SK-N-SH treated with all-trans-retinoic acid at 6 μM for 48 hours (cell line): ENCODE results near the gene PSD.

ENCODE experiments used
- ATAC-seq: fragments of 200-7000 bp; cut with Tn5 transposase; 3 replicates; pipeline ENCODE4 v1.9.1; 2020; ENCODE audit warnings: mild to moderate bottlenecking, moderate library complexity
- CSDC2 ChIP-seq: fragments of 250-450 bp; sonication (Bioruptor Pico); IDR thresholded peaks from 2 replicates; pipeline ENCODE4 v1.5.0; 2020; ENCODE audit warnings: mild to moderate bottlenecking, moderate library complexity
- ESRRG ChIP-seq: fragments of 250-450 bp; sonication (Bioruptor Pico); IDR thresholded peaks from 2 replicates; pipeline ENCODE4 v1.6.1; 2021; ENCODE audit warnings: mild to moderate bottlenecking
- GLIS3 ChIP-seq: fragments of 250-450 bp; sonication (Bioruptor Pico); IDR thresholded peaks from 2 replicates; pipeline ENCODE4 v1.5.0; 2020; ENCODE audit warnings: mild to moderate bottlenecking, moderate library complexity
- ISL1 ChIP-seq: fragments of 250-450 bp; sonication (Bioruptor Pico); IDR thresholded peaks from 2 replicates; pipeline ENCODE4 v2.1.2; 2022; ENCODE audit warnings: mild to moderate bottlenecking, moderate library complexity
- OSR1 ChIP-seq: fragments of 250-450 bp; sonication (Bioruptor Pico); IDR thresholded peaks from 2 replicates; pipeline ENCODE4 v1.8.0; 2022; ENCODE audit warnings: moderate library complexity, mild to moderate bottlenecking, inconsistent platforms
- PPARA ChIP-seq: fragments of 250-450 bp; sonication (Bioruptor Pico); IDR thresholded peaks from 2 replicates; pipeline ENCODE4 v1.5.0; 2020; ENCODE audit warnings: mild to moderate bottlenecking, borderline replicate concordance
- RARB ChIP-seq: fragments of 250-450 bp; sonication (Bioruptor Pico); IDR thresholded peaks from 2 replicates; pipeline ENCODE4 v1.8.0; 2021; ENCODE audit warnings: mild to moderate bottlenecking, moderate library complexity
- SNAI2 ChIP-seq: fragments of 250-450 bp; sonication (Bioruptor Pico); IDR thresholded peaks from 2 replicates; pipeline ENCODE4 v1.5.0; 2020; ENCODE audit warnings: mild to moderate bottlenecking, moderate library complexity
- TCF4 ChIP-seq: fragments of 250-450 bp; sonication (Bioruptor Pico); IDR thresholded peaks from 2 replicates; pipeline ENCODE4 v1.8.0; 2021; ENCODE audit warnings: mild to moderate bottlenecking, moderate library complexity, borderline replicate concordance
- TOX ChIP-seq: fragments of 250-450 bp; sonication (Bioruptor Pico); IDR thresholded peaks from 2 replicates; pipeline ENCODE4 v1.8.0; 2021; ENCODE audit warnings: mild to moderate bottlenecking, moderate library complexity, borderline replicate concordance
- ZC3H10 ChIP-seq: fragments of 250-450 bp; sonication (Bioruptor Pico); IDR thresholded peaks from 2 replicates; pipeline ENCODE4 v1.5.1; 2021; ENCODE audit warnings: mild to moderate bottlenecking, moderate library complexity
- ZFP3 ChIP-seq: fragments of 250-450 bp; sonication (Bioruptor Pico); IDR thresholded peaks from 2 replicates; pipeline ENCODE4 v1.5.0; 2020; ENCODE audit warnings: mild to moderate bottlenecking, moderate library complexity
- ZFP30 ChIP-seq: fragments of 450-650 bp; formaldehyde crosslinking; IDR thresholded peaks from 2 replicates; pipeline ENCODE4 v1.5.0; 2022; ENCODE audit warnings: mild to moderate bottlenecking, moderate library complexity
- ZNF565 ChIP-seq: fragments of 450-650 bp; formaldehyde crosslinking; conservative IDR thresholded peaks from 2 replicates; pipeline ENCODE4 v1.5.0; 2020; ENCODE audit warnings: low read depth, mild to moderate bottlenecking, moderate library complexity
- TF ChIP-seq, protein P1 (sequence below): fragments of 250-450 bp; sonication (Bioruptor Pico); IDR thresholded peaks from 2 replicates; pipeline ENCODE4 v1.8.0; 2021; ENCODE audit warnings: low read depth, mild to moderate bottlenecking, moderate library complexity, borderline replicate concordance
- TF ChIP-seq, protein P2 (sequence below): fragments of 250-450 bp; sonication (Bioruptor Pico); IDR thresholded peaks from 2 replicates; pipeline ENCODE4 v1.5.1; 2021; ENCODE audit warnings: mild to moderate bottlenecking, moderate library complexity
- TF ChIP-seq, protein P3 (sequence below): fragments of 250-450 bp; sonication (Bioruptor Pico); IDR thresholded peaks from 2 replicates; pipeline ENCODE4 v1.5.0; 2020; ENCODE audit warnings: mild to moderate bottlenecking, moderate library complexity
- TF ChIP-seq, protein P4 (sequence below): fragments of 250-450 bp; sonication (Bioruptor Pico); IDR thresholded peaks from 2 replicates; pipeline ENCODE4 v1.5.1; 2020; ENCODE audit warnings: low read depth, mild to moderate bottlenecking, moderate library complexity
- TF ChIP-seq, protein P5 (sequence below): fragments of 250-450 bp; sonication (Bioruptor Pico); IDR thresholded peaks from 2 replicates; pipeline ENCODE4 v1.8.0; 2020; ENCODE audit warnings: mild to moderate bottlenecking, moderate library complexity, borderline replicate concordance

PSD gene

DNA sequence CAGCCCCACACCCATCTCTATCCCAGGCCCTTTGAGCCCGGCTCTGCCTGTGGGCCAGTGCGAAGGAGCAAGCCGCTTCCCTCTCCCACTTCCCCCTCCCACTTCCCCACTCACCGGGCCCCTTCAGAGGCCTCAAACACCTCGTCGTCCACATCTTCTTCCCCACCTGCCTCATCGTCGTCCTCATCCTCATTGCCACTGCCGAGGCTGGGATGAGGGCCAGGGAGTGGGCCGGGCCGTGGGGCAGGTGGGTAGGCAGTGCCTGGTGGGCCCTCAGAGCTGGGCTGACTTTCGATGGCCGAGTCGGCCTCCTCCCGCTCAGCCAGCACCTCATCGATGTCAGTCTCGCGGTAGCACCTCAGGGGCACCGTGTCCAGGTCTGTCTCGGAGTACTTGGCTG lies 3.8 kb downstream of the PSD start (continued):
- TF ChIP-seq ZNF565 (CRISPR knock-in tag) (no peak), ISL1 (CRISPR knock-in tag) (no peak), ZFP3 (CRISPR knock-in tag) (no peak), ESRRG (no peak), ZC3H10 (CRISPR knock-in tag) (no peak)
- TF ChIP-seq, protein P1, sequence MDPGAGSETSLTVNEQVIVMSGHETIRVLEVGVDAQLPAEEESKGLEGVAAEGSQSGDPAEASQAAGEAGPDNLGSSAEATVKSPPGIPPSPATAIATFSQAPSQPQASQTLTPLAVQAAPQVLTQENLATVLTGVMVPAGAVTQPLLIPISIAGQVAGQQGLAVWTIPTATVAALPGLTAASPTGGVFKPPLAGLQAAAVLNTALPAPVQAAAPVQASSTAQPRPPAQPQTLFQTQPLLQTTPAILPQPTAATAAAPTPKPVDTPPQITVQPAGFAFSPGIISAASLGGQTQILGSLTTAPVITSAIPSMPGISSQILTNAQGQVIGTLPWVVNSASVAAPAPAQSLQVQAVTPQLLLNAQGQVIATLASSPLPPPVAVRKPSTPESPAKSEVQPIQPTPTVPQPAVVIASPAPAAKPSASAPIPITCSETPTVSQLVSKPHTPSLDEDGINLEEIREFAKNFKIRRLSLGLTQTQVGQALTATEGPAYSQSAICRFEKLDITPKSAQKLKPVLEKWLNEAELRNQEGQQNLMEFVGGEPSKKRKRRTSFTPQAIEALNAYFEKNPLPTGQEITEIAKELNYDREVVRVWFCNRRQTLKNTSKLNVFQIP = no peak
- TF ChIP-seq, protein P2, sequence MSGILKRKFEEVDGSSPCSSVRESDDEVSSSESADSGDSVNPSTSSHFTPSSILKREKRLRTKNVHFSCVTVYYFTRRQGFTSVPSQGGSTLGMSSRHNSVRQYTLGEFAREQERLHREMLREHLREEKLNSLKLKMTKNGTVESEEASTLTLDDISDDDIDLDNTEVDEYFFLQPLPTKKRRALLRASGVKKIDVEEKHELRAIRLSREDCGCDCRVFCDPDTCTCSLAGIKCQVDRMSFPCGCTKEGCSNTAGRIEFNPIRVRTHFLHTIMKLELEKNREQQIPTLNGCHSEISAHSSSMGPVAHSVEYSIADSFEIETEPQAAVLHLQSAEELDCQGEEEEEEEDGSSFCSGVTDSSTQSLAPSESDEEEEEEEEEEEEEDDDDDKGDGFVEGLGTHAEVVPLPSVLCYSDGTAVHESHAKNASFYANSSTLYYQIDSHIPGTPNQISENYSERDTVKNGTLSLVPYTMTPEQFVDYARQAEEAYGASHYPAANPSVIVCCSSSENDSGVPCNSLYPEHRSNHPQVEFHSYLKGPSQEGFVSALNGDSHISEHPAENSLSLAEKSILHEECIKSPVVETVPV = no peak

DNA sequence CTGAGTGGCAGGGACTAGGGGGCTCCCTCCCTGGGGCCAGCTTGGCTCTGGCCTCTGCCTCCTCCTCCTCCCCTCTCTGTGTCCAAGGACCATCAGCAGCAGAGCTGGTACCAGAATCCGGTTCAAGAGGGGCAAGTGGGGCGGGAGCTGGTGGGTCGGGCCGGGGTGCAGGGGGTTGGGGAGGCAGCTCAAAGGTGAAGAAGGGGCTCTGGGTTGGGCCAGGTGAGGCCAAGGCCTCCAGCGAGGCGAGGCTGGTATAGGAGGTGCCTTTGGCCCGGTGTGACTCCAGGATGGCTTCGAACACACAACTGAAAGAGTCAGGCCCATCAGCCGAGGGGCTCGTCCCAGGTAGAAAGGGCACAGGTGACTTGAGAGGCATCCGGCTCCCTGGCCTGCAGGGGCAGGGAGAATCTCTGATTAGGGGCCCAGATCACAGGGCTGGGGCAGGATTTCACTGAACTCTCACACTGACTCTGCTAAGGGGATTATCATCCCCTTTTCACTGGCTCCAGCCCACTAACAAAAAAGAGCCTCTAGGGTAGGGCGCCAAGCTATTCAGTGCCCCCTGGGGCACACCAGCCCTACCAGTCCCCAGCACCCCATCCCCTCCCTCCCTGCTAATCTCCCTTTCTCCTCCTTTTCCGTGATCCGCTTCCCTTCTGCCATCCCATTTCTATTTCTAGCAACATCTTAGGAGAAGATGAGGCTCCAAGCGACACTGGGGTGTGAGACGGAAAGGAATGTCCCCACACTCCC lies 4.6 kb downstream of the PSD start:
- TF ChIP-seq, protein P3, sequence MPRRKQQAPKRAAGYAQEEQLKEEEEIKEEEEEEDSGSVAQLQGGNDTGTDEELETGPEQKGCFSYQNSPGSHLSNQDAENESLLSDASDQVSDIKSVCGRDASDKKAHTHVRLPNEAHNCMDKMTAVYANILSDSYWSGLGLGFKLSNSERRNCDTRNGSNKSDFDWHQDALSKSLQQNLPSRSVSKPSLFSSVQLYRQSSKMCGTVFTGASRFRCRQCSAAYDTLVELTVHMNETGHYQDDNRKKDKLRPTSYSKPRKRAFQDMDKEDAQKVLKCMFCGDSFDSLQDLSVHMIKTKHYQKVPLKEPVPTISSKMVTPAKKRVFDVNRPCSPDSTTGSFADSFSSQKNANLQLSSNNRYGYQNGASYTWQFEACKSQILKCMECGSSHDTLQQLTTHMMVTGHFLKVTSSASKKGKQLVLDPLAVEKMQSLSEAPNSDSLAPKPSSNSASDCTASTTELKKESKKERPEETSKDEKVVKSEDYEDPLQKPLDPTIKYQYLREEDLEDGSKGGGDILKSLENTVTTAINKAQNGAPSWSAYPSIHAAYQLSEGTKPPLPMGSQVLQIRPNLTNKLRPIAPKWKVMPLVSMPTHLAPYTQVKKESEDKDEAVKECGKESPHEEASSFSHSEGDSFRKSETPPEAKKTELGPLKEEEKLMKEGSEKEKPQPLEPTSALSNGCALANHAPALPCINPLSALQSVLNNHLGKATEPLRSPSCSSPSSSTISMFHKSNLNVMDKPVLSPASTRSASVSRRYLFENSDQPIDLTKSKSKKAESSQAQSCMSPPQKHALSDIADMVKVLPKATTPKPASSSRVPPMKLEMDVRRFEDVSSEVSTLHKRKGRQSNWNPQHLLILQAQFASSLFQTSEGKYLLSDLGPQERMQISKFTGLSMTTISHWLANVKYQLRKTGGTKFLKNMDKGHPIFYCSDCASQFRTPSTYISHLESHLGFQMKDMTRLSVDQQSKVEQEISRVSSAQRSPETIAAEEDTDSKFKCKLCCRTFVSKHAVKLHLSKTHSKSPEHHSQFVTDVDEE (CRISPR knock-in tag) = no peak
- TF ChIP-seq ZFP3 (CRISPR knock-in tag) = no peak
- TF ChIP-seq, protein P1 = no peak
- TF ChIP-seq TCF4 (CRISPR knock-in tag) = no peak
- TF ChIP-seq ZFP30 (CRISPR knock-in tag) = no peak
- TF ChIP-seq GLIS3 = no peak
- TF ChIP-seq CSDC2 (CRISPR knock-in tag) = no peak
- TF ChIP-seq, protein P4, sequence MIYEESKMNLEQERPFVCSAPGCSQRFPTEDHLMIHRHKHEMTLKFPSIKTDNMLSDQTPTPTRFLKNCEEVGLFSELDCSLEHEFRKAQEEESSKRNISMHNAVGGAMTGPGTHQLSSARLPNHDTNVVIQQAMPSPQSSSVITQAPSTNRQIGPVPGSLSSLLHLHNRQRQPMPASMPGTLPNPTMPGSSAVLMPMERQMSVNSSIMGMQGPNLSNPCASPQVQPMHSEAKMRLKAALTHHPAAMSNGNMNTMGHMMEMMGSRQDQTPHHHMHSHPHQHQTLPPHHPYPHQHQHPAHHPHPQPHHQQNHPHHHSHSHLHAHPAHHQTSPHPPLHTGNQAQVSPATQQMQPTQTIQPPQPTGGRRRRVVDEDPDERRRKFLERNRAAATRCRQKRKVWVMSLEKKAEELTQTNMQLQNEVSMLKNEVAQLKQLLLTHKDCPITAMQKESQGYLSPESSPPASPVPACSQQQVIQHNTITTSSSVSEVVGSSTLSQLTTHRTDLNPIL (CRISPR knock-in tag) = no peak
- no peak for TF ChIP-seq PPARA (CRISPR knock-in tag)
- TF ChIP-seq, protein P5, sequence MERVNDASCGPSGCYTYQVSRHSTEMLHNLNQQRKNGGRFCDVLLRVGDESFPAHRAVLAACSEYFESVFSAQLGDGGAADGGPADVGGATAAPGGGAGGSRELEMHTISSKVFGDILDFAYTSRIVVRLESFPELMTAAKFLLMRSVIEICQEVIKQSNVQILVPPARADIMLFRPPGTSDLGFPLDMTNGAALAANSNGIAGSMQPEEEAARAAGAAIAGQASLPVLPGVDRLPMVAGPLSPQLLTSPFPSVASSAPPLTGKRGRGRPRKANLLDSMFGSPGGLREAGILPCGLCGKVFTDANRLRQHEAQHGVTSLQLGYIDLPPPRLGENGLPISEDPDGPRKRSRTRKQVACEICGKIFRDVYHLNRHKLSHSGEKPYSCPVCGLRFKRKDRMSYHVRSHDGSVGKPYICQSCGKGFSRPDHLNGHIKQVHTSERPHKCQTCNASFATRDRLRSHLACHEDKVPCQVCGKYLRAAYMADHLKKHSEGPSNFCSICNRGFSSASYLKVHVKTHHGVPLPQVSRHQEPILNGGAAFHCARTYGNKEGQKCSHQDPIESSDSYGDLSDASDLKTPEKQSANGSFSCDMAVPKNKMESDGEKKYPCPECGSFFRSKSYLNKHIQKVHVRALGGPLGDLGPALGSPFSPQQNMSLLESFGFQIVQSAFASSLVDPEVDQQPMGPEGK (CRISPR knock-in tag) = no peak
- no peak for TF ChIP-seq ZC3H10 (CRISPR knock-in tag)
- TF ChIP-seq SNAI2 (CRISPR knock-in tag) = no peak
- TF ChIP-seq RARB (CRISPR knock-in tag) = no peak
- no peak for TF ChIP-seq ISL1 (CRISPR knock-in tag)
- TF ChIP-seq TOX (CRISPR knock-in tag) = no peak
- no peak for TF ChIP-seq OSR1 (CRISPR knock-in tag)
- ATAC-seq = no peak
